Measurements from ENCODE around the gene BCAS3.

BCAS3 gene

GRCh38 chr17:61275395-61275794, 597.7 kb downstream of the BCAS3 start:
- no peak for DNase-seq

- no peak for DNase-seq
Observed at GRCh38 chr17:61276806-61277205, 599.2 kb downstream of the BCAS3 start.

DNA sequence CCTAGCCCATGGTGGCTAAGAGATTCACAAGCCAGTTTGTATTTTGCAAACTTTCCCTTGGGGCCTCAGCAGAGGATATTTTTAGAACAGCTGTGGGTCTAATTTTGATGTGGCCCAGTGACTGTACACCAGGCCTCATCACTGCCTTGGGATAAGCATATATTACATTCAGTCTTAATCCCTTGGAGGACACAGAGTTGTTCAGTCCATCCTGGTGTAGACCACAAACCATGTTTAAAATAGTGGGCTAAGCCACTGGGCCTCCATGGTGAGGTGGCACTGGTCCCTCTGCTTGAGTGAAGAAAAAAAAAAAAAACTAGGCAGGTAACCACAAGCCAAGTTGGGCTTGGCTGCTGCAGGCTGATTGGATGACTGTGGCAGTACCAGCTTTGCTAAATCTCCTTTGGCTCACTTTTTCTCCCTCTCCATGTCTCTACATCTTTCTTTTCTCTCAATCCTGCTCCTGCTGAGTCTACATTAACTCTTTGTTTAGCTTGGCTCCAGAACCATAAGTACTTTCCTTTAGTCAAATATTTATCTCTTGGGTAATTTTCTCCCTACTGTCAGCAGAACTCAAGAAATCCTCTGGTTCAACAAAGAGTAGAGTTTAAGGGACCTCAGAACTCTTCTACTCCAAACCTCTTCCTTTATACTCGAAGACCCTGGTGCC, 602.0 kb downstream of the BCAS3 start:
- no peak for DNase-seq

DNA sequence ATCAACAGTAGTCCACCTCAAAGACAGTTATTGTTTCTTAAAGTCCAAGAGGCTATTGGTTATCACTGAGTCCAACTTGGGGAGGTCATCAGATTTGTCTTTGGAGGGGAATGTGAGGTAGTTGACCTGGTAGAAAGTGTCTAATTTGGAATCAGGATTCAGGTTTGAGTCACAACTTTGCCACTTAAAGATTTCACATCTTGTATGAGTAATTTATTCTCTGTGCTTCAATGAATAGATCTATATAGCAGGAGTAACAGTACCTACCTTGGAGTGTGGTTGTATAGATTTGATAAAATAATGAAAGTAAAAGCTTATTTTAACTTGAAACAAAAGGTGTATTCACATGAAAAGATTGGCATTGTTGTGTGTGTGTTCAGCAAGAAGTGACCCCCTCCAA, 602.7 kb downstream of the BCAS3 start:
- no peak for DNase-seq

- no peak for DNase-seq
Observed at GRCh38 chr17:61280851-61281250, 603.2 kb downstream of the BCAS3 start.

DNA sequence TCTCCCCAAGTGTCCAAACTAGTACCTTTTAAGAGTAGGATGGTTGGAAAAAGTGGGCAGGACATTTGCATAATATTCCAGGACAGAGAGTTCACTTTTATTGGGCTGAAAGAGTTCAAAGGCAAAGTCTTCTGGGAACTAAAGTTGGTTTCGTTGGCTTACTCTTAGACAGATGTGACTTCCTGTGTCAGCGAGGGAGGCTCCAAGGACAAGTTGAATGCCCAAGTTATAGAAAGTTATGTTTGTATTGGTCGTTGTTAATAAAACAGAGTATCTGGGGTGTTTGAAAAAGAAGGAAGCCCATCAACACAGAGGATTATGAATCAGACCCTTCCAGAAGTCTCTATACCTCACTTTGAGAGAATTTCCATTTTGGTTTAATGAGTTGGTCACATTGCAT, 604.7 kb downstream of the BCAS3 start:
- no peak for DNase-seq

- no peak for DNase-seq
Observed at GRCh38 chr17:61283043-61283442, 605.4 kb downstream of the BCAS3 start.

GRCh38 chr17:61284174-61284573, 606.5 kb downstream of the BCAS3 start:
- no peak for DNase-seq

- DNase-seq = no peak
Observed at GRCh38 chr17:61284746-61285145, 607.1 kb downstream of the BCAS3 start.

GRCh38 chr17:61285526-61286320, 608.1 kb downstream of the BCAS3 start:
- DNase-seq = no peak

GRCh38 chr17:61286449-61286848, 608.8 kb downstream of the BCAS3 start:
- no peak for DNase-seq

GRCh38 chr17:61289408-61290385, 612.0 kb downstream of the BCAS3 start:
- no peak for DNase-seq

DNA sequence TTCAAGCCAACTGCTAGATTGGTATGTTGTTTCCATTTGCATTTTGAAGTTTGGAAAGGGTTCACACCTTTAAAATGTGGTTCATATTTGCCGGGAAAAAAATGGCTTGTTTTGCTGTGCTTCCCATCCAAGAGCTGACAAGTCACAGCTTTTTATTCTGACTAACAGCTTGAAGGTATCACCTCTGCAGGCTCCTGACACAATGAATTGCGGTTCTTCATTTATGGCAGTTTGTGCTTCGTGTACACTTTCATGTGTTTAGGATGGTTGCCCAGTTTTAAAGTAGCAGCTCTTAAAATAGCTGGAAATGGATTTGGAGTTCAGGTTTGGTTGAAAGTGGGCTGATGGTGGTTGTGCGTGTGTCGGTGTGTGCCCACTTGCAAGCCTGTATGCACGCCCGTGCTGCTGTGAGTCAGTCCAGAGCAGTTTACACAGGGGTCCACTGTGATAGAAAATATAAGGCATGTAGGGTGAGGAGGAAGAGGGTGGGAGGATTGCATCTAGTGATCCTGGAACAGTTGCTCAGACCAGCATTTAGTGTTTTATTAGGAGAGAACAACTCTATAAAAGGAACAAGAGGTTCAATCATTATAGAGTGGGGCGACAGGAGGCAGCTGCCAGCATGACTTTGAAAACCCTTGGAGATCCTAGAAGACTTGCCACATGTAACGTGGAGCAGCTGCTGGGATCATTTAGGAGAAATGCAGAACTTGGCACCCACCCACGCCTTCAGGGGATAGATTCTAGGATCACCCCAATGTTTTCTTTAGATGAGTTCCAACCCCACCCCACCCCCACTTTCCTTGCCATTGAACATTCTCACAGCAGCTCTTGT, 614.0 kb downstream of the BCAS3 start:
- peak in 1 of 2 experiments; percentile 15 for DNase-seq

DNA sequence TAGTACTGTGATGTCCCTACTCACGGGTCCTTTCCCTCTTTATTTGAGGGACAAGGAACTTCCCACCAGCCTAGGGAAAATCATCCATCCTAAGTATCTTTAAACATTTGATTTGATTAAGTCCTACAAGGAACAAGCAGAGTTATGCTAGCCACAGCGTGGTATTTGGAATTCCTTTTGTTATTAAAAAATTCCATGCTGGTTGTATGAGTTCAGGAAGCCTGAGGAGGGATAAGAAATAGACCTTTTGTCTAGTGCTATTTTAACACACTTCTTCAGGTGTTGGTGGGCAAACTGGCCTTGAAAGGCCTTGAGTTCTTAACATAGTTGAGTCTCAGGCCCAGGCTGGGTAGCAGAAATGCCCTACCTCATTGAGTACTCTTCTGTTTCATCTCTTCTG, 616.6 kb downstream of the BCAS3 start:
- DNase-seq = no peak

GRCh38 chr17:61294777-61295176, 617.1 kb downstream of the BCAS3 start:
- no peak for DNase-seq

- no peak for DNase-seq
Observed at GRCh38 chr17:61296058-61296457, 618.4 kb downstream of the BCAS3 start.

DNA sequence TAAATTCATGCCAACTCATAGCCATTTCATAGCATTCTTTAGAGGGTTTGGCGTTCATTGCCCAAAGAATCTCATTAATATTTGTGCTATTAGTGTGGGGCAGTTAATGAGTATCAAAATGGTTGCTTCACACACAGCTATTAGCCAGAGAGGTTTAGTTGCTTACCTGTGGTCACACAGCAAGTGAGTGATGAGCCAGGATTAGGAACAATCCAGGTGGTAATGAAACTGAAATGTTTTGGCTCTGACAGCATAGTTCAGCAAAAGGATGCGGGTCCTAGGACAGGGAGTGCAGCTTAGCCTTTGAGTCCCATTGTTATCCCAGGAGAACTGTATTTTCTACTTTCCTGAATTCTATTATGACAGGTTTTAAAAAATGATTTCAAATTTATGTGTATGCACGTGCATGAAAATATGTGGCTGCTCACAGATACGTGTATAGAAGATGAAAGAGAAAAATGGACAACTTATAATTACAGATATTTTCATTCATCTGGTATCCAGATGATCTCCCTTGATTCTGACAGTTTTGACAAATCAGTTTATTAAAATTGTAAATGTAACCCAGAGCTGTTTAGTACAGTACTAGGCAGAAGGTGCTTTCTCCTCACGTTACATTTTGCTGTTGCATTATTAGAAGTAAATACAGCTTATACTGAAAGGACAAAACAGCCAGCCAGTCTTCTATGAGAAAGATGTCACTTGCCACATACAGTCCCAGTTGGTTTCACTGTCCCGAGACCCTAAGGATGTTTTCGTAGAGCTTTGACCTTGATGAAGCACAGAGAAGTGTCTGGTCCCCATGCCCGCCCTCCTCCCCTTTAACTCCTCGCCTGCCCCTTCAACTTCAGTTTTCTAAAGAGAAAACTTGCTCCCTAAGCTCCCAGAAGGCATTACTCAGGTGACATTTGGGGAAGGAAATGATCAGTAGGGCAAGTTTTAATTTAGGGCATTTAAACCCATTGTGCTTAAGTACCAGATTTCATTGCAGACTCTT, 622.2 kb downstream of the BCAS3 start:
- no peak for DNase-seq

DNA sequence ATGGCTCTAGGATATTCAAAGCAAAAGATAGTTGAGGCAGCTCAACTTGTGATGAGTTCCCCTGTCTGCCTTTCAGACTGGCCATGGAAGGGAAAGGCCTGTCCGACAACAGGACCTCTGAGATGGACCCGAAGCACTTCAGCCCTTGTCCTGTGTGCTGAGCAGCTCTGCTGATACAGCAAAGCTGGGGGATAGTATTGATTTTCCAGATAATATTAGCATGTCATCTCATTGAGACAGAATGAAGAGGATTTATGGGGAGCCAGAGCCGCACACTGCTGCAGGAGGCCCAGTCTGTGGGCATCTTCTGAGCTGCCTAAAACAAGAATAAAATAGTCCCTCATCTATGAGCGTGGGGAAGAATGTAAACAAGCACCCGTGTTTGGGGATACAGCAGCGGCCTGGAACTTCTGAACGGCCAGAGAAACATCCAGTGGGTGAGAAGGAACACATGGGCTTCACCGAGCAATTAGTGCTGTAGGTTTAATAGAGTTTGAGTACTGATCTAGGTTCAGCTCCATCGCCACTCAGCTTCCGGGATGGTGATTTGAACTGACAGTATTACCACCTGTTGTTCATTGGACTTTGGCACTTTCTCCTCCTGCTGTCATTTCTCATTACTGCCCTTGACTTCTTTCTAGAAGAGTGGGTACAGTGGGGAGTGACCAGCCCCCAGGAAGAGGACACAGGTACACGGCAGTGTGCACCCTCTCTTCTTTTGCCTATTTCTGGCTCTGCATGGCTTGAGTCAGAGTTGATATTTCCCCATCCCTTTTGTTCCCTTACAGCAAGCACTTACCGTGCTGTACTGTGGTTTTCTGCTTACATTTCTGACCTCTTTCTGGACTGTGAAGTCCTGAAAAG, 625.5 kb downstream of the BCAS3 start:
- DNase-seq = no peak

DNA sequence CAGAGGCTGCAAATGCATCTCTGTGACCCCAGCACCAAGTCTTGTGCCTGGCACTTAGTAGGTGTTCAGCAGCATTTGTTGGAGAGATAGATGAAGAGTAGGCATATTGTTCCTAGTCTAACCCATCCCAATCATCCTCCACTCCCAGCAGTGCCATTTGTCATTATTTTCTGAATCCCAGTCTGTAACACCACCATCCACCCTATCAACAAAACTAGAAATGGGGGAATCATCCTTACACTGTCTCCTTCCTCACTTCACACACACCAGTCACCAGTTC, 626.1 kb downstream of the BCAS3 start:
- DNase-seq = no peak

DNA sequence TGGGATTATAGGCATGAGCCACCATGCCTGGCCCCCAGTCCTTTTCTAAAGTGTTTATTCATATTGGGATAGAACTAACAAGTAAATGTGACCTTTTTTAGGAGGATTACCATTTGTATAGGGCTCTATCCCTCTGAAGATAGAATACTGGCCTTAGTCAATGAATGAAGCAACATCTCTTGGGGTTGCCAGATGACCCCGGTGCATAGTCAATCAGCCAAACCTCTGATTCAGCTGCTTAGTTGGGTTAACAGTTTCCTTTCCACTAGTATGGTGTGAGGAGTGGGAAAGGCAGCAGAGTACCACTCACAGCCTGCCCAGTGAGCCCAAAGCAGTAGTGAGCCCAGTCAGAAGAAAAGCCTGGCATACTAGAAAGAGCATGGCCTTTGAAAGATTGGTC, 627.4 kb downstream of the BCAS3 start:
- DNase-seq = no peak
